Mammary epithelial cell (primary cell): Measurements from ENCODE around the gene RBM8A.

Source experiments
- EZH2 ChIP-seq: IDR thresholded peaks from 2 replicates; pipeline ENCODE4 v1.6.1; 2012; ENCODE audit warnings: low read length, inconsistent platforms, borderline replicate concordance
- TF ChIP-seq, protein P1 (sequence below), 2 donors: IDR thresholded peaks in 1 of 2; conservative IDR thresholded peaks in 1 of 2; 2 replicates each; pipeline ENCODE4 v1.5.1; 2011 to 2012; ENCODE audit warnings: inconsistent platforms in 2 of 2, low read length in 2 of 2, mild to moderate bottlenecking in 2 of 2, control low read depth in 1 of 2, low read depth in 1 of 2; ENCODE audit not compliant: insufficient read depth in 1 of 2; ENCODE audit errors: extremely low read depth in 1 of 2

GRCh38 chr1:145977016-145977415 is 49.7 kb upstream of the RBM8A start:
- TF ChIP-seq EZH2 = no peak
- TF ChIP-seq, protein P1, sequence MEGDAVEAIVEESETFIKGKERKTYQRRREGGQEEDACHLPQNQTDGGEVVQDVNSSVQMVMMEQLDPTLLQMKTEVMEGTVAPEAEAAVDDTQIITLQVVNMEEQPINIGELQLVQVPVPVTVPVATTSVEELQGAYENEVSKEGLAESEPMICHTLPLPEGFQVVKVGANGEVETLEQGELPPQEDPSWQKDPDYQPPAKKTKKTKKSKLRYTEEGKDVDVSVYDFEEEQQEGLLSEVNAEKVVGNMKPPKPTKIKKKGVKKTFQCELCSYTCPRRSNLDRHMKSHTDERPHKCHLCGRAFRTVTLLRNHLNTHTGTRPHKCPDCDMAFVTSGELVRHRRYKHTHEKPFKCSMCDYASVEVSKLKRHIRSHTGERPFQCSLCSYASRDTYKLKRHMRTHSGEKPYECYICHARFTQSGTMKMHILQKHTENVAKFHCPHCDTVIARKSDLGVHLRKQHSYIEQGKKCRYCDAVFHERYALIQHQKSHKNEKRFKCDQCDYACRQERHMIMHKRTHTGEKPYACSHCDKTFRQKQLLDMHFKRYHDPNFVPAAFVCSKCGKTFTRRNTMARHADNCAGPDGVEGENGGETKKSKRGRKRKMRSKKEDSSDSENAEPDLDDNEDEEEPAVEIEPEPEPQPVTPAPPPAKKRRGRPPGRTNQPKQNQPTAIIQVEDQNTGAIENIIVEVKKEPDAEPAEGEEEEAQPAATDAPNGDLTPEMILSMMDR (conservative IDR thresholded peaks at IDR 0.05 in 1 of 2, IDR thresholded peaks at IDR 0.05 in 1 of 2; ENCODE audit: extremely low read depth in 1 of 2, insufficient read depth in 1 of 2, low read depth in 1 of 2, low read length in 2 of 2) = no peak
